ENCODE data around the gene SLC7A4.

Gene SLC7A4

GRCh38 chr22:20996598-20997535 is 35.5 kb downstream of the SLC7A4 start:
- DNase-seq, result no peak

- DNase-seq, result no peak
Measured at GRCh38 chr22:20996031-20996410, 36.3 kb downstream of the SLC7A4 start.

GRCh38 chr22:20995329-20996030 is 36.9 kb downstream of the SLC7A4 start:
- DNase-seq, result no peak

- no peak for DNase-seq
Measured at GRCh38 chr22:20994902-20995241, 37.5 kb downstream of the SLC7A4 start.

GRCh38 chr22:20994128-20994901 is 38.0 kb downstream of the SLC7A4 start:
- DNase-seq, result no peak

GRCh38 chr22:20993304-20994127 is 38.8 kb downstream of the SLC7A4 start:
- no peak for DNase-seq

- no peak for DNase-seq
Measured at GRCh38 chr22:20992456-20993303, 39.7 kb downstream of the SLC7A4 start.

GRCh38 chr22:20992056-20992442 is 40.3 kb downstream of the SLC7A4 start:
- DNase-seq, result no peak

GRCh38 chr22:20991252-20992055 is 40.9 kb downstream of the SLC7A4 start:
- DNase-seq, result no peak

GRCh38 chr22:20990184-20991180 is 41.9 kb downstream of the SLC7A4 start:
- DNase-seq, result no peak

GRCh38 chr22:20989323-20990138 is 42.8 kb downstream of the SLC7A4 start:
- DNase-seq, result no peak

GRCh38 chr22:20988573-20989322 is 43.6 kb downstream of the SLC7A4 start:
- DNase-seq, result no peak

- DNase-seq, result no peak
Measured at GRCh38 chr22:20987375-20987774, 45.0 kb downstream of the SLC7A4 start.

GRCh38 chr22:20986365-20986764 is 46.0 kb downstream of the SLC7A4 start:
- no peak for DNase-seq

- DNase-seq, result no peak
Measured at GRCh38 chr22:20985720-20986119, 46.6 kb downstream of the SLC7A4 start.

GRCh38 chr22:20983081-20983771 is 49.1 kb downstream of the SLC7A4 start:
- DNase-seq, result no peak

- DNase-seq, result no peak
Measured at GRCh38 chr22:20982563-20982882, 49.8 kb downstream of the SLC7A4 start.

All from CD4-positive, alpha-beta T cell treated with Interferon alpha-2 for 1 hour (primary cell).